SK-N-SH treated with all-trans-retinoic acid at 6 μM for 48 hours (cell line): ENCODE measurements around the gene SFXN5.
"Not testable (repeated sequence)": the region's sequence is repeated elsewhere in the genome, so short reads cannot be mapped to it uniquely, and the experiment has no call there.

ENCODE experiments used
- ATAC-seq: fragments of 200-7000 bp; cut with Tn5 transposase; 3 replicates; pipeline ENCODE4 v1.9.1; 2020; ENCODE audit warnings: mild to moderate bottlenecking, moderate library complexity
- ARNTL ChIP-seq: fragments of 450-650 bp; formaldehyde crosslinking; IDR thresholded peaks from 2 replicates; pipeline ENCODE4 v1.5.0; 2020; ENCODE audit warnings: low read depth, mild to moderate bottlenecking, moderate library complexity, borderline replicate concordance
- BACH2 ChIP-seq: fragments of 250-450 bp; sonication (Bioruptor Pico); IDR thresholded peaks from 2 replicates; pipeline ENCODE4 v1.9.0; 2021; ENCODE audit warnings: mild to moderate bottlenecking, borderline replicate concordance
- CREB5 ChIP-seq: fragments of 250-450 bp; sonication (Bioruptor Pico); IDR thresholded peaks from 2 replicates; pipeline ENCODE4 v1.5.1; 2020; ENCODE audit warnings: low read depth, mild to moderate bottlenecking, moderate library complexity
- CSRNP3 ChIP-seq: fragments of 250-450 bp; sonication (Bioruptor Pico); IDR thresholded peaks from 2 replicates; pipeline ENCODE4 v1.5.1; 2021; ENCODE audit warnings: mild to moderate bottlenecking, moderate library complexity
- ESRRG ChIP-seq: fragments of 250-450 bp; sonication (Bioruptor Pico); IDR thresholded peaks from 2 replicates; pipeline ENCODE4 v1.6.1; 2021; ENCODE audit warnings: mild to moderate bottlenecking
- GLIS3 ChIP-seq: fragments of 250-450 bp; sonication (Bioruptor Pico); IDR thresholded peaks from 2 replicates; pipeline ENCODE4 v1.5.0; 2020; ENCODE audit warnings: mild to moderate bottlenecking, moderate library complexity
- ISL1 ChIP-seq: fragments of 250-450 bp; sonication (Bioruptor Pico); IDR thresholded peaks from 2 replicates; pipeline ENCODE4 v2.1.2; 2022; ENCODE audit warnings: mild to moderate bottlenecking, moderate library complexity
- OSR1 ChIP-seq: fragments of 250-450 bp; sonication (Bioruptor Pico); IDR thresholded peaks from 2 replicates; pipeline ENCODE4 v1.8.0; 2022; ENCODE audit warnings: moderate library complexity, mild to moderate bottlenecking, inconsistent platforms
- PATZ1 ChIP-seq: fragments of 250-450 bp; sonication (Bioruptor Pico); IDR thresholded peaks from 2 replicates; pipeline ENCODE4 v1.8.0; 2020; ENCODE audit warnings: mild to moderate bottlenecking, moderate library complexity, borderline replicate concordance
- POU6F1 ChIP-seq: fragments of 250-450 bp; sonication (Bioruptor Pico); IDR thresholded peaks from 2 replicates; pipeline ENCODE4 v1.8.0; 2021; ENCODE audit warnings: low read depth, mild to moderate bottlenecking, moderate library complexity, borderline replicate concordance
- PPARA ChIP-seq: fragments of 250-450 bp; sonication (Bioruptor Pico); IDR thresholded peaks from 2 replicates; pipeline ENCODE4 v1.5.0; 2020; ENCODE audit warnings: mild to moderate bottlenecking, borderline replicate concordance
- RARB ChIP-seq: fragments of 250-450 bp; sonication (Bioruptor Pico); IDR thresholded peaks from 2 replicates; pipeline ENCODE4 v1.8.0; 2021; ENCODE audit warnings: mild to moderate bottlenecking, moderate library complexity
- SNAI2 ChIP-seq: fragments of 250-450 bp; sonication (Bioruptor Pico); IDR thresholded peaks from 2 replicates; pipeline ENCODE4 v1.5.0; 2020; ENCODE audit warnings: mild to moderate bottlenecking, moderate library complexity
- TCF4 ChIP-seq: fragments of 250-450 bp; sonication (Bioruptor Pico); IDR thresholded peaks from 2 replicates; pipeline ENCODE4 v1.8.0; 2021; ENCODE audit warnings: mild to moderate bottlenecking, moderate library complexity, borderline replicate concordance
- TOX ChIP-seq: fragments of 250-450 bp; sonication (Bioruptor Pico); IDR thresholded peaks from 2 replicates; pipeline ENCODE4 v1.8.0; 2021; ENCODE audit warnings: mild to moderate bottlenecking, moderate library complexity, borderline replicate concordance
- TSHZ2 ChIP-seq: fragments of 250-450 bp; sonication (Bioruptor Pico); IDR thresholded peaks from 2 replicates; pipeline ENCODE4 v1.5.0; 2020; ENCODE audit warnings: mild to moderate bottlenecking, moderate library complexity
- ZC3H10 ChIP-seq: fragments of 250-450 bp; sonication (Bioruptor Pico); IDR thresholded peaks from 2 replicates; pipeline ENCODE4 v1.5.1; 2021; ENCODE audit warnings: mild to moderate bottlenecking, moderate library complexity
- ZFP3 ChIP-seq: fragments of 250-450 bp; sonication (Bioruptor Pico); IDR thresholded peaks from 2 replicates; pipeline ENCODE4 v1.5.0; 2020; ENCODE audit warnings: mild to moderate bottlenecking, moderate library complexity
- ZFP30 ChIP-seq: fragments of 450-650 bp; formaldehyde crosslinking; IDR thresholded peaks from 2 replicates; pipeline ENCODE4 v1.5.0; 2022; ENCODE audit warnings: mild to moderate bottlenecking, moderate library complexity
- ZNF565 ChIP-seq: fragments of 450-650 bp; formaldehyde crosslinking; conservative IDR thresholded peaks from 2 replicates; pipeline ENCODE4 v1.5.0; 2020; ENCODE audit warnings: low read depth, mild to moderate bottlenecking, moderate library complexity
- ZNF8 ChIP-seq: fragments of 450-650 bp; formaldehyde crosslinking; IDR thresholded peaks from 2 replicates; pipeline ENCODE4 v1.5.0; 2020; ENCODE audit warnings: mild to moderate bottlenecking, moderate library complexity

Gene SFXN5

GRCh38 chr2:73095910-73096309 is 24.4 kb upstream of the SFXN5 start:
- no peak for TF ChIP-seq PPARA
- TF ChIP-seq ARNTL (CRISPR knock-in tag) = no peak
- TF ChIP-seq RARB = no peak
- no peak for TF ChIP-seq TSHZ2
- no peak for TF ChIP-seq CSRNP3 (CRISPR knock-in tag)
- TF ChIP-seq BACH2 (CRISPR knock-in tag) = no peak
- TF ChIP-seq TCF4 = no peak
- no peak for TF ChIP-seq ZFP30 (CRISPR knock-in tag)
- no peak for TF ChIP-seq ZFP3 (CRISPR knock-in tag)
- TF ChIP-seq GLIS3 (CRISPR knock-in tag) = no peak
- TF ChIP-seq ESRRG (CRISPR knock-in tag) = no peak
- no peak for TF ChIP-seq PATZ1
- TF ChIP-seq SNAI2 = no peak
- no peak for TF ChIP-seq ZNF8 (CRISPR knock-in tag)
- TF ChIP-seq ZNF565 (CRISPR knock-in tag) = no peak
- no peak for TF ChIP-seq POU6F1 (CRISPR knock-in tag)
- TF ChIP-seq ISL1 (CRISPR knock-in tag) = no peak
- no peak for TF ChIP-seq TOX
- no peak for TF ChIP-seq OSR1
- no peak for TF ChIP-seq CREB5
- ATAC-seq = no peak

- ATAC-seq = not testable (repeated sequence)
Measured at GRCh38 chr2:73093601-73094218, 22.2 kb upstream of the SFXN5 start.

- ATAC-seq = no peak
- TF ChIP-seq TSHZ2 (no peak), CSRNP3 (CRISPR knock-in tag) (no peak), POU6F1 (CRISPR knock-in tag) (no peak), ZC3H10 (no peak), TCF4 (no peak), SNAI2 (no peak)
Measured at GRCh38 chr2:73092146-73092783, 20.8 kb upstream of the SFXN5 start.
